ENCODE measurements around the gene COL9A3. TPM values are rescaled to one million over a fixed set of nuclear protein-coding genes. Genes with fewer than 3 reads are reported as not detected.
"Not testable (repeated sequence)": the region's sequence is repeated elsewhere in the genome, so short reads cannot be mapped to it uniquely, and the experiment has no call there.

Gene COL9A3
- total RNA-seq, 4 donors from 2014 or later: 8.8 to 29.9 (median 14.3) TPM

- H3K9me3 ChIP-seq, H3K4me3 ChIP-seq, H3K36me3 ChIP-seq, ATAC-seq, H3K27me3 ChIP-seq: not testable (repeated sequence)
- peaks cover 0 to 32% (median 16%) of the 10 kb centered on the region in 3 donors for H3K4me1 ChIP-seq
- peak in 3 of 4 experiments; percentile 59 to 74 (median 68) for TF ChIP-seq CTCF (IDR thresholded peaks at IDR 0.05)
- 0% methylated on average over 4 to 7 of the region's 15 CpGs for WGBS, 2 donors (ENCODE audit: low coverage in 1 of 2)
- peak overlapping the region in 2 of 4 donors; percentile 58 to 63 for H3K27ac ChIP-seq
Measured at GRCh38 chr20:62873681-62874031, 56.8 kb downstream of the COL9A3 start.

DNA sequence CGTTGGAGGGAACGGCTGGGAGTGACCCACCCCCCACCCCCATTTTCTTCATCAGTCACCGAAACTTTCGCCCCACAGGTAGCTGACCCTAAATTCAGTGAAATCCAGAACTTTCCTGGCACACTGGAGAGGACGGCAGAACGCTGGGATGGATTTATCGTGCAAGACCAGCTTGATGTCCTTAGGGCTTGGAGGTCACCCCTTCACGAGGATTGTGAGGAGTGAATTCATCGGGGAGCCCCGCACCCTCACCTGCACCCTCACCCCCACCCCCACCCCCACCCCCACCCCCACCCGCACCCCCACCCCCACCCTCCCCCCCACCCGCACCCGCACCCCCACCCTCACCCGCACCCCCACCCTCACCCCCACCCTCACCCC is 58.1 kb downstream of the COL9A3 start:
- 93% methylated on average over 2 of the region's 14 CpGs; no CpG with 5 or more reads in 1 of the 2 donors for WGBS, 2 donors (ENCODE audit: low coverage in 1 of 2)
- H3K4me1 ChIP-seq: peaks cover 0 to 32% (median 16%) of the 10 kb centered on the region in 3 donors
- no peak for ATAC-seq
- peaks cover 0 to 14% of the 10 kb centered on the region in 2 donors for H3K36me3 ChIP-seq
- no peaks in the 10 kb centered on the region for H3K27me3 ChIP-seq
- no peak for TF ChIP-seq EP300 (IDR thresholded peaks at IDR 0.05)
- no peak for TF ChIP-seq POLR2AphosphoS5 (IDR thresholded peaks at IDR 0.05)
- TF ChIP-seq CTCF (IDR thresholded peaks at IDR 0.05): no peak
- TF ChIP-seq POLR2A (IDR thresholded peaks at IDR 0.05): no peak
- no peaks in the 10 kb centered on the region for H3K9me3 ChIP-seq
- H3K4me3 ChIP-seq: no peak overlapping the region
- H3K27ac ChIP-seq: peak overlapping the region in 3 of 4 donors; percentile 58 to 74 (median 63)

DNA sequence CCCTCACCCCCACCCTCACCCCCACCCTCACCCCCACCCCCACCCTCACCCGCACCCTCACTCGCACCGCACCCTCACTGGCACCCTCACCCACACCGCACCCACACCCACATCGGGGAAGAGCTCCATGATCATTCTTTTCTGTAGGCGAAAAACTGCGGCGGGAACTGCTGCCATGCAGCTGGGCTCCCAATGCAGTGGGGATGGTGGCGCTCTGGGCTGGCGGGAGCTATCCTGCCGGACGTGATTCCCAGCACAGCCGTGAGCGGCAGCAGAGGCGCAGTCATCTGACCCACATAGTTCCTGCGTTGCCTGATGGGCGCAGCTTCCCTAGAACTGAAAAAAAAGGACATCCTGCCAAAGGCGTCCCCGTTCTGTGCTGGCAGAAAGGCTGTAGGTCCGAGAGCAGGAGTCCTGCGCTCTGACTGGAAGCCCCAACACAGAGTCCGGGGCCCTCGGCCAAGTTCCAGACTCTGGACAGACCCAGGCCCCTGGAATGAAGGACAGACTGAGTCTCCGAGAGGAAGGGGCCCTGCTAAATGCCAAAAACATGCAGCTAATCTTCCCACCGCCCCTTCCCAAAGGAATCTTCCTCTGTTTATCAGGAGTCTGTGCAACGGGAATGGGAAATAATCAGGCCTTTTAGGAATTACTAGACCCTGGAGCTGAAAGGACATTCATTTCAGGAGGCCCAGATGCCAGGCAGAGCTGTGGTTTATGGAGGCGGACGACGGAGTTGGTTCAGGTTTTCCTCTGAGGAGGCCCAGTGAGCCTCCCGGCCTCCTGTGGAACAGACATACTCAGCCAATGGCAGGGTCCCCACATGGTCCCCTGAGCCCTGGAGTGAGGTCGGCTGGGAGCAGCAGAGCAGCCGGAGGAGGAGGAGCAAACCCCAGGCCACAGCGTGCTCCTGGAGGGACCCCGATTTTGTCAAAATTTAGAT is 58.8 kb downstream of the COL9A3 start:
- no peak for TF ChIP-seq POLR2A (IDR thresholded peaks at IDR 0.05)
- TF ChIP-seq CTCF (IDR thresholded peaks at IDR 0.05): peak in 3 of 4 experiments; percentile 52 to 65 (median 60)
- no peak for TF ChIP-seq EP300 (IDR thresholded peaks at IDR 0.05)
- peak; percentile 42 for TF ChIP-seq POLR2AphosphoS5 (IDR thresholded peaks at IDR 0.05)
- H3K4me1 ChIP-seq: peaks cover 0 to 32% (median 16%) of the 10 kb centered on the region in 3 donors
- H3K36me3 ChIP-seq: peaks cover 0 to 21% of the 10 kb centered on the region in 2 donors
- H3K9me3 ChIP-seq: no peaks in the 10 kb centered on the region
- H3K27me3 ChIP-seq: no peaks in the 10 kb centered on the region
- H3K4me3 ChIP-seq: peak overlapping the region in 1 of 2 donors; percentile 12
- peak; percentile 92 for ATAC-seq
- peak overlapping the region; percentile 30 to 78 (median 76) for H3K27ac ChIP-seq
- 0 to 53% methylated on average over 3 to 4 of the region's 34 CpGs for WGBS, 2 donors (ENCODE audit: low coverage in 1 of 2)

- H3K36me3 ChIP-seq: peaks cover 0 to 29% of the 10 kb centered on the region in 2 donors
- H3K27me3 ChIP-seq: no peaks in the 10 kb centered on the region
- H3K4me1 ChIP-seq: peaks cover 0 to 32% (median 16%) of the 10 kb centered on the region in 3 donors
- 39% methylated on average over 5 of the region's 13 CpGs; no CpG with 5 or more reads in 1 of the 2 donors for WGBS, 2 donors (ENCODE audit: low coverage in 1 of 2)
- H3K4me3 ChIP-seq: peak overlapping the region in 1 of 2 donors; percentile 1
- H3K9me3 ChIP-seq: no peaks in the 10 kb centered on the region
- no peak for ATAC-seq
- H3K27ac ChIP-seq: peak overlapping the region in 3 of 4 donors; percentile 75 to 78 (median 77)
- TF ChIP-seq EP300 (IDR thresholded peaks at IDR 0.05): no peak
Measured at GRCh38 chr20:62876501-62876901, 59.7 kb downstream of the COL9A3 start.

DNA sequence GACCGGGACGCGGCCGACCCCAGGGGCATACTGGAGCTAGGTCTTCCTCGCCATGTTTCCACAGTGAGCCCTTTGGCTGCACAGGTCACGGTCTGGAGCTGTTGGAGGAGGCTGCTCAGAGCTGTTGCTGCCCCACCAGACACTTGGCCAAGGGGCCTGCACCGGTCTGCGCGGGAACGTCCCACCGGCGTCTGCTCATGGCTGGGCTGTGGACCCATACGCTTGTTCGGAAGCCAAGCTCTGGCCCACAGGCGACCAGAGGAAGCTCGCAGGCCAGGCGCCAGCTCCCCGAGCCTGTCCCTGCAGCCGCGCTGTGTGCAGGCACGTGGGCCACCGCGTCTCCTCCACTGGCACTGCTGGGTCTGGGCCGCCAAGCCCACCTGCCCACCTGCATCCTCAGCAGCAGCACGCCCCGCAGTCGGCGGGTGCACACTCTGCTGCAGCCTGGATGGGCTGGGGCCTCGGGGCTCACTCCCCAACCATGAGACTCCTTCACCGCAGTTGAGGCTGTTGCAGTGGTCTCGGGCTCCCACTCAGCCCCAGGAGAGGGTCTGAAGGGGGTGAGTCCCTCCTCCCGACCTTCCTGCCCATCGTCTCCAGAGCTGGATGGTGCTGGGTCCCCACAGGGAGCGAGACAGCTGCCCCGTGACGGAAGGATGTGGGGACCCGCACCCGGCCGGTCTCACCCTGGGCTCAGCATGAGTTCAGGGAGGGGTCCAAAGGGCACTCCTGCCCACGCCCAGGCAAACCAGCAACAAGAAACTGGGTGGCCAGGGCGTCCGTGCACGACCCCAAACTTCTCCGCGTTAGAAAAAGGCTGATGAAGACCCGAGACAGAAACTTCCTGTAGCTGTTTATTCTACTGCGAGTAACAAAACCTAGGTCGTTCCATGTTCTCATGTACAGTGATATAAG is 60.3 kb downstream of the COL9A3 start:
- peak overlapping the region in 1 of 2 donors; percentile 1 for H3K4me3 ChIP-seq
- no peaks in the 10 kb centered on the region for H3K27me3 ChIP-seq
- ATAC-seq: peak; percentile 89
- WGBS, 2 donors (ENCODE audit: low coverage in 1 of 2): 59 to 63% methylated on average over 8 of the region's 48 CpGs
- H3K9me3 ChIP-seq: no peaks in the 10 kb centered on the region
- H3K36me3 ChIP-seq: peaks cover 0 to 36% of the 10 kb centered on the region in 2 donors
- H3K27ac ChIP-seq: peak overlapping the region in 3 of 4 donors; percentile 75 to 78 (median 77)
- TF ChIP-seq POLR2AphosphoS5 (IDR thresholded peaks at IDR 0.05) (no peak), POLR2A (IDR thresholded peaks at IDR 0.05) (no peak), CTCF (IDR thresholded peaks at IDR 0.05) (no peak), EP300 (IDR thresholded peaks at IDR 0.05) (no peak)
- peaks cover 0 to 32% (median 16%) of the 10 kb centered on the region in 3 donors for H3K4me1 ChIP-seq
